ENCODE results near the gene GSTCD. TPM values are rescaled to one million over a fixed set of nuclear protein-coding genes. Genes with fewer than 3 reads are reported as not detected.

GSTCD gene
- total RNA-seq, 4 donors from 2014 or later, result 9.6 to 19.5 (median 10.6) TPM

DNA sequence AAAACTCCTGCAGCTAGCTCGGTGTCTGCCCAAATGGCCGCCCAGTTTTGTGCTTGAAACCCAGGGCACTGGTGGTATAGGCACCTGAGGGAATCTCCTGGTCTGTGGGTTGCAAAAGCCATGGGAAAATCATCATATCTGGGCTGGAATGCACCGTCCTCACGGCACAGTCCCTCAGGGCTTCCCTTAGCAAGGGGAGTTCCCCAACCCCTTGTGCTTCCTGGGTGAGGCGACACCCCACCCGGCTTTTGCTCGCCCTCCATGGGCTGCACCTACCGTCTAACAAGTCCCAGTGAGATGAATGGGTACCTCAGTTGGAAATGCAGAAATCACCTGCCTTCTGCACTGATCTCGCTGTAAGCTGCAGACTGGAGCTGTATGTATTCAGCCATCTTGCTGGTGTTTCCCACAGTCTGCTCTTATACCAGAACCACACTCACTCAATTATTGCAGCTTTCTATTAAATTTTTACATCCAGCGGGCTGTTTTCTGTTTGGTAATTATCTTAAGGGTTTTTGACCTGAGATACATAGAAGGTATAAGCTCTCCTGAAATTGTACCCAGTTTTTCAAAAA, 150.0 kb downstream of the GSTCD start:
- Histone ChIP-seq H3K4me1 (no peaks in the 10 kb centered on the region), H3K9me3 (peaks cover 0 to 8% (median 4%) of the 10 kb centered on the region in 3 donors), H3K36me3 (no peaks in the 10 kb centered on the region), H3K27ac (no peak overlapping the region), H3K4me3 (no peak overlapping the region), H3K27me3 (no peaks in the 10 kb centered on the region)
- TF ChIP-seq POLR2A (IDR thresholded peaks at IDR 0.05) (no peak), CTCF (IDR thresholded peaks at IDR 0.05) (no peak)
- WGBS, 2 donors, result 71 to 82% methylated on average over 7 to 9 of the region's 10 CpGs
- DNase-seq, result no peak
- intact Hi-C loops (cut with DNase I), result no loop called here

GRCh38 chr4:105859233-105859632, 150.6 kb downstream of the GSTCD start:
- DNase-seq, result no peak
- H3K27me3 ChIP-seq, result no peaks in the 10 kb centered on the region
- intact Hi-C loops (cut with DNase I), result no loop called here

DNA sequence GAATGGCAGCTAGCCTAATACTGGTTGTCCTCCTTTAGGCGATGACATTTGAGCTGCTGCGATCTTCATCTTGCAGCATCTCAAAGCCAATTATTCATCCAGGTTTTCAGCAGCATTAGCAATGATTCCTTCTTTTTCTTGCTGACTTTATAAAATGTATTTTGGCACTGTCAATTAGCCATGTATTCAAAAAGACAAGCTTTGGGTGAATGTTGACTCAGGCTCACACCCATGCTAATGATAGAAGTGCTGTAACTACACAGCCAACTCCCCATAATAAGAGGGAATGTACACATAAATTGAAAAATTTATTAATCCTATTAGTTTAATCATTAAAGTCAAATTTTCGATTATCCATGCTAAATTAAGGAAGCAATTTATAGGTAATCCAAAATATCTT, 162.4 kb downstream of the GSTCD start:
- 50 to 59% methylated on average over 3 of the region's 3 CpGs for WGBS, 2 donors
- Histone ChIP-seq H3K4me3 (no peak overlapping the region), H3K27me3 (no peaks in the 10 kb centered on the region), H3K9me3 (no peaks in the 10 kb centered on the region), H3K4me1 (no peaks in the 10 kb centered on the region), H3K36me3 (no peaks in the 10 kb centered on the region), H3K27ac (no peak overlapping the region)
- no peak for TF ChIP-seq CTCF (IDR thresholded peaks at IDR 0.05)
- no peak for TF ChIP-seq POLR2A (IDR thresholded peaks at IDR 0.05)
- no peak for DNase-seq
- intact Hi-C loops (cut with DNase I), result no loop called here

More at GRCh38 chr4:105859233-105859632, 150.6 kb downstream of the GSTCD start:
- Histone ChIP-seq H3K9me3 (peaks cover 0 to 8% (median 4%) of the 10 kb centered on the region in 3 donors), H3K4me1 (no peaks in the 10 kb centered on the region), H3K27ac (no peak overlapping the region), H3K36me3 (no peaks in the 10 kb centered on the region), H3K4me3 (no peak overlapping the region)
- WGBS, 2 donors, result 8 to 29% methylated on average over 1 of the region's 1 CpG
- TF ChIP-seq POLR2A (IDR thresholded peaks at IDR 0.05) (no peak), CTCF (IDR thresholded peaks at IDR 0.05) (no peak)

DNA sequence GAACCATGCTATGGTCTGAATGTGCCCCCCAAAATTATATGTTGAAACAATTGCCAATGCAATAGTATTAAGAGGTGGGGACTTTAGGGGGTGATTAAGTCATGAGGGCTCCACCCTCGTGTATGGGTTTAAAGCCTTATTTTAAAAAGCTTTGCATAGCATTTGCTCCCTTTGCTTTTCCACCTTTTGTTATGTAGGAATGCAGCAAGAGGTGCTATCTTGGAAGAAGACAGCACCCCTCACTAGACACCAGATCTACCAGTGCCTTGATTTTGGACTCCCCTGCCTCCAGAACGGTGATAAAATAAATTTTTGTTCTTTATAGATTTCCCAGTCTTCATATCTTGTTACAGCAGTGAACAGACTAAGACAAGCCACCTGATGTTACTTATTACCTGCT, 163.4 kb downstream of the GSTCD start:
- 87 to 96% methylated on average over 2 of the region's 2 CpGs for WGBS, 2 donors
- no peak overlapping the region for H3K27ac ChIP-seq
- H3K4me3 ChIP-seq, result no peak overlapping the region
- H3K36me3 ChIP-seq, result no peaks in the 10 kb centered on the region
- H3K27me3 ChIP-seq, result no peaks in the 10 kb centered on the region
- DNase-seq, result no peak
- no peaks in the 10 kb centered on the region for H3K9me3 ChIP-seq
- TF ChIP-seq CTCF (IDR thresholded peaks at IDR 0.05) (no peak), POLR2A (IDR thresholded peaks at IDR 0.05) (no peak)
- intact Hi-C loops (cut with DNase I), result no loop called here
- H3K4me1 ChIP-seq, result no peaks in the 10 kb centered on the region

DNA sequence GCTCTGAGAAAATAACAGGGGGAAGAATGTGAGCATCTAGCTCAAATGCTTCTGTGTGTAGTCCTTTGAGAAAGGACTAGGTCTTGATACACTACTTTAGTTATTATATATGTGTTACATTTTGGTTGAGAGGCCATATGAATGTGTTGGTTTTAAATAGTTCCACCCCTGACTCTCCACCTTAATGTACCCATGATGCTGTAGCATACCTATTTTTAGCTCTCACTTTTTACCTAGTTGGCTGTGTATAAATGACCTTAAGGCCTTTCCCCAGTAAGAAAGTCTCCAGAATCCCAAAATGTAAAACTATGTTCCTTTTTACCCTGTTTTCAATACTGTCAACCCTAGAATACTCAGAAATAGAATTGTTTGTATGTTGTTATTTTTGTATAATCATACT, 166.6 kb downstream of the GSTCD start:
- Histone ChIP-seq H3K27ac (no peak overlapping the region), H3K9me3 (no peaks in the 10 kb centered on the region), H3K27me3 (no peaks in the 10 kb centered on the region), H3K4me1 (peaks cover 0 to 12% (median 0%) of the 10 kb centered on the region in 3 donors), H3K36me3 (no peaks in the 10 kb centered on the region), H3K4me3 (no peak overlapping the region)
- TF ChIP-seq POLR2A (IDR thresholded peaks at IDR 0.05), result no peak
- TF ChIP-seq CTCF (IDR thresholded peaks at IDR 0.05), result no peak
- intact Hi-C loops (cut with DNase I), result no loop called here
- no peak for DNase-seq
